ENCODE data around the gene GDAP2. TPM values are rescaled to one million over a fixed set of nuclear protein-coding genes. Genes with fewer than 3 reads are reported as not detected.
"Not testable (repeated sequence)": the region's sequence is repeated elsewhere in the genome, so short reads cannot be mapped to it uniquely, and the experiment has no call there.

GDAP2 gene
- total RNA-seq, 1 donor from 2014 or later = 20.4 TPM

GRCh38 chr1:117851687-117852086 is 77.7 kb downstream of the GDAP2 start:
- H3K4me3 ChIP-seq (ENCODE audit: low read length in 3 of 3) = no peak overlapping the region
- H3K9ac ChIP-seq (ENCODE audit: low read depth in 1 of 3, low read length in 3 of 3) = no peak overlapping the region
- H3K9me3 ChIP-seq (ENCODE audit: control insufficient read depth in 3 of 3, low read length in 3 of 3) = no peaks in the 10 kb centered on the region
- no peaks in the 10 kb centered on the region for H3K4me1 ChIP-seq (ENCODE audit: control insufficient read depth in 3 of 3, insufficient read depth in 3 of 3, low read length in 3 of 3)
- H3K27me3 ChIP-seq (ENCODE audit: control insufficient read depth in 3 of 3, insufficient read depth in 3 of 3, low read length in 3 of 3) = no peaks in the 10 kb centered on the region
- no peak overlapping the region for H3K27ac ChIP-seq (ENCODE audit: low read depth, low read length)
- H3K36me3 ChIP-seq (ENCODE audit: control insufficient read depth in 3 of 3, insufficient read depth in 3 of 3, low read length in 3 of 3) = peaks cover 0 to 2% (median 0%) of the 10 kb centered on the region in 3 donors

- H3K9me3 ChIP-seq (ENCODE audit: control insufficient read depth in 3 of 3, low read length in 3 of 3) = no peaks in the 10 kb centered on the region
- H3K4me3 ChIP-seq (ENCODE audit: low read length in 3 of 3) = no peak overlapping the region
- H3K27ac ChIP-seq (ENCODE audit: low read depth, low read length) = no peak overlapping the region
- peaks cover 0 to 3% (median 2%) of the 10 kb centered on the region in 3 donors for H3K36me3 ChIP-seq (ENCODE audit: control insufficient read depth in 3 of 3, insufficient read depth in 3 of 3, low read length in 3 of 3)
- H3K27me3 ChIP-seq (ENCODE audit: control insufficient read depth in 3 of 3, insufficient read depth in 3 of 3, low read length in 3 of 3) = no peaks in the 10 kb centered on the region
- no peak overlapping the region for H3K9ac ChIP-seq (ENCODE audit: low read depth in 1 of 3, low read length in 3 of 3)
- no peaks in the 10 kb centered on the region for H3K4me1 ChIP-seq (ENCODE audit: control insufficient read depth in 3 of 3, insufficient read depth in 3 of 3, low read length in 3 of 3)
These were observed 82.6 kb downstream of the GDAP2 start for GRCh38 chr1:117846674-117847425.

- not testable (repeated sequence) for H3K9me3 ChIP-seq (ENCODE audit: control insufficient read depth in 3 of 3, low read length in 3 of 3); H3K27ac ChIP-seq (ENCODE audit: low read depth, low read length); H3K4me3 ChIP-seq (ENCODE audit: low read length in 3 of 3); H3K4me1 ChIP-seq (ENCODE audit: control insufficient read depth in 3 of 3, insufficient read depth in 3 of 3, low read length in 3 of 3); H3K27me3 ChIP-seq (ENCODE audit: control insufficient read depth in 3 of 3, insufficient read depth in 3 of 3, low read length in 3 of 3); H3K36me3 ChIP-seq (ENCODE audit: control insufficient read depth in 3 of 3, insufficient read depth in 3 of 3, low read length in 3 of 3); H3K9ac ChIP-seq (ENCODE audit: low read depth in 1 of 3, low read length in 3 of 3)
These were observed 84.9 kb downstream of the GDAP2 start for GRCh38 chr1:117844478-117844877.

GRCh38 chr1:117843791-117844190 is 85.6 kb downstream of the GDAP2 start:
- Histone ChIP-seq H3K27me3 (ENCODE audit: control insufficient read depth in 3 of 3, insufficient read depth in 3 of 3, low read length in 3 of 3) (no peaks in the 10 kb centered on the region), H3K4me1 (ENCODE audit: control insufficient read depth in 3 of 3, insufficient read depth in 3 of 3, low read length in 3 of 3) (no peaks in the 10 kb centered on the region), H3K36me3 (ENCODE audit: control insufficient read depth in 3 of 3, insufficient read depth in 3 of 3, low read length in 3 of 3) (peaks cover 0 to 3% (median 2%) of the 10 kb centered on the region in 3 donors)

GRCh38 chr1:117842408-117843170 is 86.8 kb downstream of the GDAP2 start:
- peaks cover 0 to 5% (median 3%) of the 10 kb centered on the region in 3 donors for H3K36me3 ChIP-seq (ENCODE audit: control insufficient read depth in 3 of 3, insufficient read depth in 3 of 3, low read length in 3 of 3)
- no peak overlapping the region for H3K4me3 ChIP-seq (ENCODE audit: low read length in 3 of 3)
- no peak overlapping the region for H3K9ac ChIP-seq (ENCODE audit: low read depth in 1 of 3, low read length in 3 of 3)
- H3K27me3 ChIP-seq (ENCODE audit: control insufficient read depth in 3 of 3, insufficient read depth in 3 of 3, low read length in 3 of 3) = no peaks in the 10 kb centered on the region
- H3K4me1 ChIP-seq (ENCODE audit: control insufficient read depth in 3 of 3, insufficient read depth in 3 of 3, low read length in 3 of 3) = no peaks in the 10 kb centered on the region
- no peak overlapping the region for H3K27ac ChIP-seq (ENCODE audit: low read depth, low read length)
- no peaks in the 10 kb centered on the region for H3K9me3 ChIP-seq (ENCODE audit: control insufficient read depth in 3 of 3, low read length in 3 of 3)

More at GRCh38 chr1:117843791-117844190, 85.6 kb downstream of the GDAP2 start:
- Histone ChIP-seq H3K4me3 (ENCODE audit: low read length in 3 of 3) (no peak overlapping the region), H3K9me3 (ENCODE audit: control insufficient read depth in 3 of 3, low read length in 3 of 3) (no peaks in the 10 kb centered on the region), H3K27ac (ENCODE audit: low read depth, low read length) (no peak overlapping the region), H3K9ac (ENCODE audit: low read depth in 1 of 3, low read length in 3 of 3) (no peak overlapping the region)

- Histone ChIP-seq H3K27ac (ENCODE audit: low read depth, low read length) (no peak overlapping the region), H3K4me1 (ENCODE audit: control insufficient read depth in 3 of 3, insufficient read depth in 3 of 3, low read length in 3 of 3) (no peaks in the 10 kb centered on the region), H3K9me3 (ENCODE audit: control insufficient read depth in 3 of 3, low read length in 3 of 3) (no peaks in the 10 kb centered on the region), H3K9ac (ENCODE audit: low read depth in 1 of 3, low read length in 3 of 3) (no peak overlapping the region), H3K36me3 (ENCODE audit: control insufficient read depth in 3 of 3, insufficient read depth in 3 of 3, low read length in 3 of 3) (peaks cover 0 to 6% (median 6%) of the 10 kb centered on the region in 3 donors), H3K4me3 (ENCODE audit: low read length in 3 of 3) (no peak overlapping the region), H3K27me3 (ENCODE audit: control insufficient read depth in 3 of 3, insufficient read depth in 3 of 3, low read length in 3 of 3) (no peaks in the 10 kb centered on the region)
These were observed 88.2 kb downstream of the GDAP2 start for GRCh38 chr1:117841117-117841650.

GRCh38 chr1:117838911-117839310 is 90.5 kb downstream of the GDAP2 start:
- Histone ChIP-seq H3K9me3 (ENCODE audit: control insufficient read depth in 3 of 3, low read length in 3 of 3) (no peaks in the 10 kb centered on the region), H3K9ac (ENCODE audit: low read depth in 1 of 3, low read length in 3 of 3) (no peak overlapping the region), H3K4me3 (ENCODE audit: low read length in 3 of 3) (no peak overlapping the region), H3K27me3 (ENCODE audit: control insufficient read depth in 3 of 3, insufficient read depth in 3 of 3, low read length in 3 of 3) (no peaks in the 10 kb centered on the region), H3K27ac (ENCODE audit: low read depth, low read length) (no peak overlapping the region), H3K36me3 (ENCODE audit: control insufficient read depth in 3 of 3, insufficient read depth in 3 of 3, low read length in 3 of 3) (peaks cover 0 to 6% (median 6%) of the 10 kb centered on the region in 3 donors), H3K4me1 (ENCODE audit: control insufficient read depth in 3 of 3, insufficient read depth in 3 of 3, low read length in 3 of 3) (no peaks in the 10 kb centered on the region)

- Histone ChIP-seq H3K4me1 (ENCODE audit: control insufficient read depth in 3 of 3, insufficient read depth in 3 of 3, low read length in 3 of 3) (no peaks in the 10 kb centered on the region), H3K27ac (ENCODE audit: low read depth, low read length) (no peak overlapping the region), H3K27me3 (ENCODE audit: control insufficient read depth in 3 of 3, insufficient read depth in 3 of 3, low read length in 3 of 3) (no peaks in the 10 kb centered on the region), H3K36me3 (ENCODE audit: control insufficient read depth in 3 of 3, insufficient read depth in 3 of 3, low read length in 3 of 3) (peaks cover 0 to 4% (median 3%) of the 10 kb centered on the region in 3 donors), H3K9me3 (ENCODE audit: control insufficient read depth in 3 of 3, low read length in 3 of 3) (no peaks in the 10 kb centered on the region), H3K9ac (ENCODE audit: low read depth in 1 of 3, low read length in 3 of 3) (no peak overlapping the region), H3K4me3 (ENCODE audit: low read length in 3 of 3) (no peak overlapping the region)
These were observed 93.4 kb downstream of the GDAP2 start for GRCh38 chr1:117836069-117836468.

- H3K36me3 ChIP-seq (ENCODE audit: control insufficient read depth in 3 of 3, insufficient read depth in 3 of 3, low read length in 3 of 3) = peaks cover 0 to 4% (median 3%) of the 10 kb centered on the region in 3 donors
- H3K9ac ChIP-seq (ENCODE audit: low read depth in 1 of 3, low read length in 3 of 3) = no peak overlapping the region
- no peaks in the 10 kb centered on the region for H3K9me3 ChIP-seq (ENCODE audit: control insufficient read depth in 3 of 3, low read length in 3 of 3)
- no peak overlapping the region for H3K4me3 ChIP-seq (ENCODE audit: low read length in 3 of 3)
- H3K27me3 ChIP-seq (ENCODE audit: control insufficient read depth in 3 of 3, insufficient read depth in 3 of 3, low read length in 3 of 3) = no peaks in the 10 kb centered on the region
- no peak overlapping the region for H3K27ac ChIP-seq (ENCODE audit: low read depth, low read length)
- H3K4me1 ChIP-seq (ENCODE audit: control insufficient read depth in 3 of 3, insufficient read depth in 3 of 3, low read length in 3 of 3) = no peaks in the 10 kb centered on the region
These were observed 95.0 kb downstream of the GDAP2 start for GRCh38 chr1:117834416-117834815.

- Histone ChIP-seq H3K4me3 (ENCODE audit: low read length in 3 of 3) (no peak overlapping the region), H3K4me1 (ENCODE audit: control insufficient read depth in 3 of 3, insufficient read depth in 3 of 3, low read length in 3 of 3) (peaks cover 0 to 4% (median 0%) of the 10 kb centered on the region in 3 donors), H3K36me3 (ENCODE audit: control insufficient read depth in 3 of 3, insufficient read depth in 3 of 3, low read length in 3 of 3) (peaks cover 0 to 1% (median 0%) of the 10 kb centered on the region in 3 donors)
These were observed 97.0 kb downstream of the GDAP2 start for GRCh38 chr1:117832453-117832852.

More at GRCh38 chr1:117832453-117832852, 97.0 kb downstream of the GDAP2 start:
- H3K27me3 ChIP-seq (ENCODE audit: control insufficient read depth in 3 of 3, insufficient read depth in 3 of 3, low read length in 3 of 3) = no peaks in the 10 kb centered on the region
- H3K9me3 ChIP-seq (ENCODE audit: control insufficient read depth in 3 of 3, low read length in 3 of 3) = no peaks in the 10 kb centered on the region
- no peak overlapping the region for H3K27ac ChIP-seq (ENCODE audit: low read depth, low read length)
- no peak overlapping the region for H3K9ac ChIP-seq (ENCODE audit: low read depth in 1 of 3, low read length in 3 of 3)
